ENCODE measurements around the gene KRTAP4-1.
"Not testable (repeated sequence)": the region's sequence is repeated elsewhere in the genome, so short reads cannot be mapped to it uniquely, and the experiment has no call there.

Gene KRTAP4-1

DNA sequence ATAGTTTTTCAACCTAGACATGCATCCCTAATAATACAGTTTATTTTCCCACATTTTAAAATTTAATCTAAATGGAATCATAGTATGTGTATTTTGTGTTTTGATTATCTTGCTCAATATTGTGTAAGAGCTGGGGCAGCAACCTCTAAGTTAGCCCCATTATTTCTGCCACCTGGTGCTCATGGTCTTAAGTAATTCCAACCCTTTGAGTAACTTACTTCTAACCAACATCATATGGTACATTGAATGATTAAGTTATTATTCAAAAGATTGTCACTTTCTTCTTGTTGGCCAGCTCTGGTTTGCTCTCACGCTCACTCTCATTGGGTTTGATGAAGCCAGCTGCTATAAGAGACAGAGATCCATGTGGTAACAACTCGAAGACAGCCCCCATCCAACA is 12.8 kb downstream of the KRTAP4-1 start:
- no peak for DNase-seq (ENCODE audit: low read depth in 2 of 2)

DNA sequence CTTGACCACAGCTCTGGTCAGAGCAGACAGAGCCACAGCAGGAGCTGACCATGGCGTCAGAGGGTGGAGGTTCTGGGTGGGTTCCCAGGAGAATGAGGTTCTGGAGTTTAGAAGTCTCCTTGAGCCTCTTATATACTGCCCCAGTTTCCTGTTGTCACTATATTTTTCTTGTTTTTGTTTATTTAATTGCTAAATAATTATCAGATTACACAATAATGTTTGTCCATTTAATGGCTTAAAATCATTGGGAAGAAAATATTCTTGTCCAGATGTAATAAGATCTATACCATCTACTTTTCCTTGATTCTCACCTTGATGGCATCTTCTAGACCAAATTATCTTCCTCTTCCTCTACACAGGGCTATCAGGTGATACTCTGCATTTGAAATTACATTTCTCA is 16.6 kb downstream of the KRTAP4-1 start, which contains the start of gene KRTAP4-3:
Gene KRTAP4-3, minus strand, starts transcription at position 101 of the 400 bp plus-strand sequence. Its CDS starts 49 bp downstream, at position 52.
- DNase-seq (ENCODE audit: low read depth in 2 of 2): no peak

DNA sequence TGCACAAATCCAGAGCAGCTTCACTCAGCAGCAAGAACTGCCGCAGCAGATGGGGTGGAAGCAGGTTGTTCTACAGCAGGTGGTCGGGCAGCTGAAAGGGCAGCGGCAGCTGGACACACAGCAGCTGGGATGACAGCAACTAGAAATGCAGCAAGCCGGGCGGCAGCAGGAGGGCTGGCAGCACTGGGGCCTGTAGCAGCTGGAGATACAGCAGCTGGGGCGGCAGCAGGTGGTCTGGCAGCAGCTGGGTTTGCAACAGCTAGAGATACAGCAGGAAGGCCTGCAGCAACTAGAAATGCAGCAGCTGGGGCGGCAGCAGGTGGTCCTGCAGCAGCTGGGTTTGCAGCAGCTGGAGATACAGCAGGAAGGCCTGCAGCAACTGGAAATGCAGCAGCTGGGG is 17.1 kb downstream of the KRTAP4-1 start:
- no peak for DNase-seq (ENCODE audit: low read depth in 2 of 2)

DNA sequence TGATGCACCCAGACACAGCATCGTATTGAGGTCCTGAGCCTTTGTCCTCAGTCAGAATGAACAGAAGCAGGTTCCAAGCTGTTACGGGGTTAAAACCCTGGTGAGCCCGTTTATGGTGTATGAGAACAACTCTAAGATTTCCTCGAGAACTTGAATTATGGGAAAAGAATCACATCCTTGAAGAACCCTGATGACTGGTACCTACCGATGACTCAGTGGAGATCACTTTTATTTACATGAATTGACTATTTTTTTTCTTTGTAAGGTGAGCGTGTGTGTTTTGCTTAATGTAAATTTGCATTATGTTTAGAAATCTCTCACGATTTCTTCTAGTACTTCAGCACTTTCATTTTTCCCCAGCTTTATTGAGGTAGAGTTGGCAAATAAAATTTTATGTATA is 20.9 kb downstream of the KRTAP4-1 start:
- no peak for DNase-seq (ENCODE audit: low read depth in 2 of 2)

DNA sequence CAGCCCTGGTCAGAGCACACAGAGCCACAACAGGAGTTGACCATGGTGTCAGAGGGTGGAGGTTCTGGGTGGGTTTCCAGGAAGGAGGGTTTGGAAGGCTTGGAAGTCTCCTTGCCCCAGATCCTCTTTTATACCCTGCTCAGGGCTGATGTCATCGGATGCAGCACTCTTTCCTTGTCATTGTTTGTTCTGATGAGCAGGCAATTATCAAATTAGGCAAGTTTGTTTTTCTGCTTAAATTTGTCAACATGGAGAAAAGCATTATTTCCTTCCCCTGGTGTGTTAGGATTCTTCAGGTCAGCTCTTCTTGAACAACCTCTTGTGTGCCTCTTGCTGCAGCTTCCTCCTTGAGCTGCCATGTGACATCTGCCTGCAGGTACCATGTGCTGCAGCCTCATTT is 24.1 kb downstream of the KRTAP4-1 start, which contains the start of gene KRTAP4-4:
Gene KRTAP4-4, minus strand, starts transcription at position 101 of the 400 bp plus-strand sequence. Its CDS starts 57 bp downstream, at position 44.
- DNase-seq (ENCODE audit: low read depth in 2 of 2): no peak

DNA sequence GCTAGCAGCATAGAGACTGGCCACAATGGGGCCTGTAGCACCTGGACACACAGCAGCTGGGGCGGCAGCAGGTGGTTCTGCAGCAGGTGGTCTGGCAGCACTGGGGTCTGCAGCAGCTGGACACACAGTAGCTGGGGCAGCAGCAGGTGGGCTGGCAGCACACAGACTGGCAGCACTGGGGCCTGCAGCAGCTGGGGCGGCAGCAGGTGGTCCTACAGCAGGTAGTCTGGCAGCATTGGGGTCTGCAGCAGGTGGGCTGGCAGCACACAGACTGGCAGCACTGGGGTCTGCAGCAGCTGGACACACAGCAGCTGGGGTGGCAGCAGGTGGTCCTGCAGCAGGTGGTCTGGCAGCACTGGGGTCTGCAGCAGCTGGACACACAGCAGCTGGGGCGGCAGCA is 24.5 kb downstream of the KRTAP4-1 start:
- not testable (repeated sequence) for DNase-seq (ENCODE audit: low read depth in 2 of 2)

DNA sequence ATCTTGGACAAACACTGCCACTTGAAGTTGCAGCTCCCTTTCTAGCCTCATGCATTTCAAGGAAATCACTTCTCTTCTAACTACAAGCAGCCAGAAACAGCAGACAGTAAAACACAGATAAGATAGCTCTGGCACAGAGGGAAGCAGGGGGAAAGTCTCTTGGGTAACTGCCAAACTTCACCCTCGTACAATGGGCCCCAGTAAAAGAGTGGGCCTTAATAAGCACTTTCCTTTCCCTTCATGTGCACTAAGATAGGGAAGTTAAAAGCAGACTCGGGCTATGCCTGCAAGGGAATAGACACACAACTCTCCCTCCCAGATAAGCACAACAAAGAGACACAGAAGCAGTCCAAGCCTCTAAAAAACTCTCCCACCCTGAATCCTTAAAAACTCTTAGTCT is 30.9 kb downstream of the KRTAP4-1 start:
- DNase-seq (ENCODE audit: low read depth in 2 of 2): no peak

DNA sequence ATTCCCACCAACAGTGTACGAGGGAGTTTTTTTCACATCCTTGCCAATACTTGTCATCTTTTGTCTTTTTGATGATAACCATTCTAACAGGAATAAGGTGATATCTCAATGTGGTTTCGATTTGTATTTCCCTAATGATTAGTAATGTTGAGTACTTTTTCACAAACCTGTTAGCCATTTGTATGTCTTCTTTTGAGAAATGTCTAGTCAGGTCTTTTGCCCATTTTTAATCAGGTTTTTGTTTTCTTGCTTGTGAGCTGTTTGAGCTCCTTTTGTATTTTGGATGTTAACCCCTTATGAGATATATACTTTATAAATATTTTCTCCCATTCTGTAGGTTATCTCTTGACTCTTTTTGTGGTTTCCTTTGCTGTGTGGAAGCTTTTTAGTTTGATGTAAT is 33.2 kb downstream of the KRTAP4-1 start:
- DNase-seq (ENCODE audit: low read depth in 2 of 2): no peak

DNA sequence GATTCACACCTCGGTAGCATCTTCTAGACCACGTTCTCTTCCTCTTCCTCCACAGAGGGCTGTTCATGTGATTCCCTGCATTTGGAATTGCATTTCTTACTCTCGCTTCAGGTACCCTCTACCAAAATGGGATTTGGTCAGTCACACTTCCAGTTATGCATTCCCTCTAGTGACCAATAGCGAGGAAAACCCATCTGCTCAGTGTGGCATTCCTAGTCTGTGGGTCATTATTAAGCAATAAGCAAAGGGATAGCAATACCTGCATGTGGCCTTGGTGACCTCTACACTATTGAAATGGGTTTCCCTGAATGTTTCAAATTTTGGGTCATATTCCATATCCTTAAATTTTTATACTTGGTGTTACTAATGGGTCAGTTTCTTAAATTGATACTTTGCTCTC is 34.7 kb downstream of the KRTAP4-1 start:
- no peak for DNase-seq (ENCODE audit: low read depth in 2 of 2)

DNA sequence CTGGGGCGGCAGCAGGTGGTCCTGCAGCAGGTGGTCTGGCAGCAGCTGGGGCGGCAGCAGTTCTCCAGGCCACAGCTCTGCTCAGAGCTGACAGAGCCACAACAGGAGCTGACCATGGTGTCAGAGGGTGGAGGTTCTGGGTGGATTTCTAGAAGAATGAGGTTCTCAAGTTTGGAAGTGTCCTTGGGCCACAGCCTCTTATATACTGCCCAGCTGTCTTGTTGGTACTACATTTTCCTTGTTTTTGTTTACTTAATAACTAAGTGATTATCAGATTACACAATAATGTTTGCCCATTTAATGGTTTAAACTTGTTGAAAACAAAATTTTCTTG is 35.1 kb downstream of the KRTAP4-1 start, which contains the start of gene KRTAP4-5:
Gene KRTAP4-5, minus strand, starts transcription at position 174 of the 334 bp plus-strand sequence. Its CDS starts 58 bp downstream, at position 116.
- DNase-seq (ENCODE audit: low read depth in 2 of 2): no peak

DNA sequence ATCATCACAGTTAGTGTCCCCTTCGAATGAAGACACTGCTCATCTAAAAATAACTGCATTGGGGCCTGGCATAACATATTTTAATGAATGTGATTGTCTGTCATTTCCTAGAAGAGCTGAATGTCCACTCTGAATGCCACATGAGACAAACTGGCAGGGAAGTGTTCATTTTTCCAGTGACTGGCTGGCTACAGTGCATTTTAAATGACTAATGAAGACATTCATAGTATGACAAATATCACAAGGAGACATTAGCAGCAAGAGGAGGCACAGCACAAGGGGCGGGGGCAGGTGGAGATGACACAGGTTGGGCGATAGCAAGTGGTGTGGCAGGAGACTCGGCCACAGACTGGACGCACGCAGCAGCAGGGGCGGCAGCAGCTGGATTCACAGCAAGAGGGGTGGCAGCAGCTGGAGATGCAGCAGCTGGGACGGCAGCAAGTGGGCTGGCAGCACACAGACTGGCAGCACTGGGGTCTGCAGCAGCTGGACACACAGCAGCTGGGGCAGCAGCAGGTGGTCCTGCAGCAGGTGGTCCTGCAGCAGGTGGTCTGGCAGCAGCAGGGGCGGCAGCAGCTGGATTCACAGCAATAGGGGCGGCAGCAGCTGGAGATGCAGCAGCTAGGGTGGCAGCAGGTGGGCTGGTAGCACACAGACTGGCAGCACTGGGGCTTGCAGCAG is 35.6 kb downstream of the KRTAP4-1 start:
- not testable (repeated sequence) for DNase-seq (ENCODE audit: low read depth in 2 of 2)

DNA sequence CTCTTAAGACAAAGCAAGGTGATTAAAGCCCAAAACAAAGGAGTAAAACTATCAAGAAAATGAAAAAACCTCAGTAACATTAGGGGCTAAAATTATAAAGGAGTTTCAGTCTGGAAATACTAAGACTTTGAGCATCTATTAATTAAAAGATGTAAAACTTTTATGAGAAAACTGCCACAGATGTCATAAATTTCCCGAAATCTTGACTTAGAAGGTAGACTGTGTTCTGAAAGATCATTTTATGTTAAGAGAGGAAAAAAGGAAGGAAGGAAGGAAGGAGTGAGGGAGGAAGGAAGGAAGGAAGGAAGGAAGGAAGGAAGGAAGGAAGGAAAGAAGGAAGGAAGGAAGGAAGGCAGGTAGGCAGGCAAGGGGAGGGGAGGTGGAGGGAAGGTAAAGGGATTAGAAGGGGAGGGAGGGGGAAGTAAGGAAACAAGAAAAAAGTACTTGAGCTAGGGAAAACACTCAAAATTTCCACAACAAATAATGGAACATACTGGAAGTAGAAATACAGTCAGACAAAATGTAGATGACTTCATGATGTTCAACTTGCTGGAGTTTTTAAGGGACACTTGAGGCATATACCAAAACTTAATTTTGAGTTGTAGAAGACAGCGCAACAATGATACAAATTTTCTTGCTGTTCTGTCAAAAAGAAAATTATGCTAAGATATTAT is 37.0 kb downstream of the KRTAP4-1 start:
- DNase-seq (ENCODE audit: low read depth in 2 of 2): no peak

DNA sequence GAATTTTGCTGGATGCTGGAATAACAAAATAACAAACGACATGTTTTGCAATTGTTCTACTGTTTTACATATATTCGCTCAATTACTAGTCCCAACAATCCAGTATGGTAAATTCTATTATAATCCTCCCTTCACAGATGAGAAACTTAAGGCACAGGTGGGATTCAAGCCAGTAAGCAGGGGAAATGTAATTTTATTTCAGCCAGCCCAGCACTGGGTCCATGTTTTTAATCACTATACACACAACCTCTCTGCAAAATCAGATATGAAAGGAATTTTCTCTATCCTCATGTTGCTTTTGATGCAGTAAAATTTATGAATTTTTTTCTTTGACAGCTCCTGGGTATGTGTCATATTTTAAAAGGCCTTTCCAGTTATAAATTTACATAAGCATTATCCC is 39.5 kb downstream of the KRTAP4-1 start:
- DNase-seq (ENCODE audit: low read depth in 2 of 2): no peak

DNA sequence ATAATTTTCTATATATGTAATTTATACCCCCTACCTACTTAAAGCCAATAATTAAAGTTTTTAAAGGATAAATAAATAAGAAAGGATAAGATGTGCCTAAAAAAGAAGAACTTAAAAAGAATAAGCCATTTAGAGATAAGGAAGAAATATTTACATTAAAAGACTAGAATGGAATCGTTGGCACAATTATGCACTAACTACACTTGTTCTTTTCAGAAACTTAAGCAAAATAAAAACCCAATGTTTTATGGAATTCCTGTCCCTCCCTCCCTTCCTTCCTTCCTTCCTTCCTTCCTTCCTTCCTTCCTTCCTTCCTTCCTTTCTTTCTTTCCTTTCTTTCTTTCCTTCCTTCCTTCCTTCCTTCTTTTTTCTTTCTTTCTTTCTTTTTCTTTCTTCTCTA is 39.9 kb downstream of the KRTAP4-1 start:
- DNase-seq (ENCODE audit: low read depth in 2 of 2): no peak

DNA sequence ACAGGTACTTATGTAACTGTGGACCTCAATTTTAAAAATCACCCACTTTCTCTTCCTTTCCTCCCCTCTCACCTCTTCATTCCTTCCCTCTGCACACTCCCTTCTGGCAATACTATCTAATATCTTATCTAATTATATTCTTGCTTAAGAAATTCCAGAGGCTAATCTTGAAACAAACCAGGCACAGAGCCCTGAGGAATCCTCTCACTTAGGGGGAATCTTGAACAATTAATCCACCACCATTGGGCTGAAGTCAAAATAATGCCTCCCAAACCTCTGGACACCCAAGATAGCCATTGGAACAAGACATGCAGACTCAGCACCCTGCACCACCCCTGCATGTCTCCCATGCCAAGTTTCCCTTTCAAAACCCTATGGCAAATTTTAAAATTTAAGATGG is 43.4 kb downstream of the KRTAP4-1 start:
- DNase-seq (ENCODE audit: low read depth in 2 of 2): no peak

DNA sequence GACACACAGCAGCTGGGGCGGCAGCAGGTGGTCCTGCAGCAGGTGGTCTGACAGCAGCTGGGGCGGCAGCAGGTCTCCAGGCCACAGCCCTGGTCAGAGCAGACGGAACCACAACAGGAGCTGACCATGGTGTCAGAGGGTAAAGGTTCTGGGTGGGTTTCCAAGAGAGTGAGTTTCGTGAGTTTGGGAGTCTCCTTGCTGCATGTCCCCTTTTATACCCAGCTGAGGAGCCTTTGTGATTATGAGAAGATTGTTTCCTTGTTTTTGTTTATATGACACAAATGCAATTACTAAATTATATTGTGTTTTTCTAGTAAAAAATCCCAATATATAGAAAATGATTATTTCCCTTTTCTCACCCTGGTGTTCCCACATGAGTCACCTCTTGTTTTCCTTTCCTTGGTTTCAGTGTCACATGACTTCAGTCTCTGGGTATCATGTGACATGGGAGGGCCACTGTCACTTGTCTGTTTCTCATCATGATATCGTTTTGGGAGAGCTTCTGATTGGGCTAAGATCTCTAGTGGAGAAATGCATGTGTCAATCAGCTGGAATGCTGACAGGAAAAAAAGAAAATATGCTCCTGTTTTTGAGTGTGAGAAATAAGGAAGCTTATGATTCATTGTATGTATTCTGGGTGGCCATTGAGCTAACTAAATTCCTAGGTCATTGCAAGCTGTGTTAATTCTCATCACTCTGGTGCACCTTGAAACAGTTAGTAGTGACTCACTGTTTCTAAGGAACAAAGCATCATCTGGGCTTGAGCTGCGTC is 44.2 kb downstream of the KRTAP4-1 start, which contains the start of gene KRTAP4-6:
Gene KRTAP4-6, minus strand, starts transcription at position 185 of the 772 bp plus-strand sequence. Its CDS starts 57 bp downstream, at position 128.
- no peak for DNase-seq (ENCODE audit: low read depth in 2 of 2)

DNA sequence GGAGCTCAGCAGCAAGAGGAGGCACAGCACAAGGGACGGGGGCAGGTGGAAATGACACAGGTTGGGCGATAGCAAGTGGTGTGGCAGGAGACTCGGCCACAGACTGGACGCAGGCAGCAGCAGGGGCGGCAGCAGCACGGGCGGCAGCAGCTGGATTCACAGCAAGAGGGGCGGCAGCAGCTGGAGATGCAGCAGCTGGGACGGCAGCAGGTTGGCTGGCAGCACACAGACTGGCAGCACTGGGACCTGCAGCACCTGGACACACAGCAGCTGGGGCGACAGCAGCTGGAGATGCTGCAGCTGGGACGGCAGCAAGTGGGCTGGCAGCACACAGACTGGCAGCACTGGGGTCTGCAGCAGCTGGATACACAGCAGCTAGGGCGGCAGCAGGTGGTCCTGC is 44.8 kb downstream of the KRTAP4-1 start:
- not testable (repeated sequence) for DNase-seq (ENCODE audit: low read depth in 2 of 2)

Data from activated CD8-positive, alpha-beta memory T cell treated with anti-CD3 and anti-CD28 coated beads for 4 hours (primary cell).